NCI-H187 (cell line): Measurements from ENCODE around the gene LYAR.
"Not testable (repeated sequence)": the region's sequence is repeated elsewhere in the genome, so short reads cannot be mapped to it uniquely, and the experiment has no call there.

ENCODE experiments used
- DNase-seq, 2 experiments: peaks; one replicate each; lab custom pipeline; 2025; lab: John Stamatoyannopoulos, UW

Gene LYAR

GRCh38 chr4:4259484-4260100 lies 30.4 kb downstream of the LYAR start:
- DNase-seq = no peak

- not testable (repeated sequence) for DNase-seq
Observed at GRCh38 chr4:4257705-4258104, 32.2 kb downstream of the LYAR start.

DNA sequence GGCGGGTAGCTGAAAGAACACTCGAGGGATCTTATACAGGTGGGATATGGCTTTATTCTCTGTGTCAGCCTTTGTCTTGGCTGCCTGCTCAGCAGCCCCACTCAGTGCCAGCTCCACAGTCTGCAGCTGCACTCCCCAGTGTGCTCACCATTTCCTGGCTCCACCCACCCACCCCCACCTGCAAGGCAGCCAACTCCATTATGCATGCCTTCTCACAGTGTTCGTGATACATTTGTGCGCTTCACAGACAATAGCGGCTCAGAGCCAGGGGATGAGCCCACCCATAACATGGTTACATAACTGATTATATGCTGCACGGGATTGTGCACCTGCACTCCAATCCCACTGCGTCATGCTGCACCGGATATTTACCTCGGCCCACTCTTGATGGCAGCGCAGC lies 33.2 kb downstream of the LYAR start:
- no peak for DNase-seq

DNA sequence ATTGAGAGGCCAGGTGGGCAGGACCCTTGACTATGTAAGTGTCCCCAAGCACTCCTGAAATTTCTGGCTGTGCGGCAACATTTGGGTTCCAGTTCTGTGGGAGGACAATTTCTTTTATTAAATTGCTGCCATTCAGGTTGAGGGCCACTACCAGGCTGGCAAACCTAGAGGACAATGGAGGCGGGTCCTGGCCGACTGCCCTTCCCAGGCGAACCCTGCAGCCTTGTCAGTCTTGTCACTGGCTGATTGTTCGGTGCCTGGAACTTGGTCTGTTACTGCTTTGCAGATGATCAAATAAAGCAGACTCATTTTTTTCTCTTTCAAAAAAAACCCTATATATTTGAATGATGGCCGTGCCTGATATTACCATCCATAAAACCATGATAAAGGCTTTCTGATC lies 35.3 kb downstream of the LYAR start:
- DNase-seq = no peak

DNA sequence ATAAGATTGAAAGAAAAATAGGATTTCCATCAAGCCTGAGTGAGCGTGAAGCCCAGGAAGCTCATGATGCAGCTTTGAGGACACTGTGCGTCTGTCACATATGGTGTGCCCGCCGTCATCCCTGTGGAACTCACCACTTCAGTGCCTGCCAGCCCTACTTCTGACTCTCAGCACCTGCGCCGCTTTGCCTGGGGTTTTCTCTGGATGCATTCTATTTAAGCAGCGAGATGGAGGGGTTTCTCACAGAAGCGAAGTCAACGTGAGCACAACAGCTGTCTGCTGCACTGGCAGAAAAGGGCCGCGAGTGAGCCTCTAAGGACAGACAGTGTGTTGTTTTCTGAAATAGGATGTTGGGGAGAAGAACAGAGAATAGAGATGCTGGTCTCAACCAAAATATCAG lies 35.8 kb downstream of the LYAR start:
- DNase-seq = no peak

DNA sequence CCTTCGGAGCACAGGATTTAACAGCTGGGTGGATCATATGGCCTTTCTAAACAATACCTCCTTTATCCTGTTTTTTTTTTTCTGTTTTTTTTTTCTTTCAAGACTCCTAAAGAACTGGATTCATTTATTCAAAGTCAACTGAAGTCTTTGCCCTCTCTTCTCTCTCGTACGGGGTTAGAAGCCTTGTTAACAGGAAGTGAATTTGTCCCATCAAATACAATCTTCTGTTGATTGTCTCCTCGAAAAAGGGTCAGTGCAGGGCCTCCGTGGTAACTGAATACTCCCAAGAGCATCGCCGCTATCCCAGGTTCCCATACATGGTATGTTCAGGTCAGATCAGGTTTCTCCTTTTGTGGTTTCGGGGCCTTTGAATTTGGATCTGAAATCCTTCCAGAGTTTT lies 40.1 kb downstream of the LYAR start:
- no peak for DNase-seq

DNA sequence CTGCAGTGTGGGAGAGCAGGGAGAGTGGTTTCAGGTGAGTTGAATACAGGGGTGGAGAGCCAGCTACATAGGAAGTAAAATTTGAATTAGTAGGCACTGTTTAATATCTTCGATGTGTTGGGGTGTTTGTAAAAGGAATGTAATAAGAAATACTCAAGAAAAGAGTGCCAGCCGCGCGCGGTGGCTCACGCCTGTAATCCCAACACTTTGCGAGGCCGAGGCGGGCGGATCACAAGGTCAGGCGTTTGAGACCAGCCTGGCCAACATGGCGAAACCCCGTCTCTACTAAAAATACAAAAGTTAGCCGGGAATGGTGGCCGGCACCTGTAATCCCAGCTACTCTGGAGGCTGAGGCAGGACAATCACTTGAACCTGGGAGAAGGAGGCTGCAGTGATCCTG lies 40.6 kb downstream of the LYAR start:
- DNase-seq = not testable (repeated sequence)

GRCh38 chr4:4248885-4249203 lies 41.1 kb downstream of the LYAR start:
- DNase-seq = no peak

DNA sequence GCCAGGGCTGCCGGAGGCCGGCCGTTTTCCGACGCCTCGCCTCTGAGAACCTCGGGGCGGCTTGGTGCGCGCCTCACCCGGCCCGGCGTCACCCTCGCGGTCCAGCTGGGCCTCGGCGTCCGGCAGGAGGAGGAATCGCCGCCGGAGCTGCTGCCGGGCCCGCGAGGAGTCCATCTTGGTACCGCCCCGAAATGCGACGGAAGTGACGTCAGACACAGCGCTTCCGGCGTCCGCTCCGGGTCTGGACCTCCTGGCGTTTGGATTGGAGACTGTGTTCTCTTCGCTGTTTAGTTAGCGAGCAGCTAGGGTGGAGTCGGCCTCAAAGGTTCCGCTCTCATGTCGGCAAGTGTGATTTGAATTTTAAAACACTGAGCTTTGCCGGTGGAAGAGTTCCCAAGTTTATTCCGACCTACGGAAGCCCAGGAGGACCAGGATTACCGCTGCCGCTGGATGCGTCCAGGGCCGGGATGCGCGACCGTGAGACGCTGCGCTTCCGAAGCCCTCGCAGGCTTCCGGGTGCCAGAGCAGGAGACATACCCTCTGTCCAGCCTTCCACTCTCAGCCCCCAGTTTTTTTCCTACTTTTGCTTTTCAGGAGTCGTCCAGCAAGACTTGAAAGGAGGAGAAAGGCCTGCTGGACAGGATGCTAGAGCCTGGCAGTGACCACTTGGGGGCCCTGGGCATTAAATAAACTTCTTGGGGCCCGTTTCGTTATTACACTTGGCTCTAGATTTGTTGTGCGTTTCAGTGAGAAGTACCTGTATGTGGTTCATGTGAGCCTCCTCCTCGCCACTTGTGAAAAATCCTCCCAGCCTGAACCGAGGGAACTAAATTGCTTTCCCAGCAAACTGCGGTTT lies 41.7 kb downstream of the LYAR start, which contains the start of gene TMEM128:
TSS of gene TMEM128 (minus strand) at position 195 of the 856 bp plus-strand sequence. CDS start at position 174, 21 bp downstream.
- DNase-seq = peak; percentile 78 to 94

DNA sequence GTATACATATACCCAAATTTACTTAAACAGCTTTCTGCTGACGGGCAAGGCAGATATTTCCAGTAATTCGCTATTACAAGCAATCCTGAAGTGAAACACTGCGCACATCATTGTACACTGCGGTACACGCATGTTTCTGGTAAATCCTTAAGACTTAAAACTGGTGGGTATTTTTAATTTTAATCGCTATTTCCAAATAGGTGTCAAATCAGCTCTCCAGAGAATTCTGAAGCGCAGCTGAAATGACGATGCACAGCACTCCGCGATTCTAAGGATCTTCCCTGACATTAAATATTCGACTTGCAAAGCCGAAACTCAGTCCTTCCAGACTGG lies 42.3 kb downstream of the LYAR start:
- no peak for DNase-seq

DNA sequence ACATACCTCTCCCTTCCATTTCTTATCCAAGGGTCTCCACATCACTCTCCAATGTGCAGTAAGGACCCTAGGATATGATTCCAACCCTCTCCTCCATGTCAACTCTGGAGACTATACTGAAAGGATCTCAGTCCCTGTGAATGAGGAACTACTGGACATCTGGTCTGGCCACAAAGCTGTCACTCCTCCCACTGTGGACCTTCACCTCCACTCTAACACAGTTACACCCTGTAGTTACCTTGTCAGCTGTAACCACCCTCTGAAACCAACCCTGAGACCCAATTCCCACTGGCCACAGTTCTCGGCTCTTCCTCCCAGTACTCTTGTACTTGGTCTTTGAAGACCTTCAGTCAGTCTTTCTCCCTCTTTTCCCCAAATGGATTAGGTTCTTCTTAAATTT lies 44.8 kb downstream of the LYAR start:
- no peak for DNase-seq

GRCh38 chr4:4239551-4239950 lies 50.4 kb downstream of the LYAR start:
- DNase-seq = not testable (repeated sequence)

- no peak for DNase-seq
Observed at GRCh38 chr4:4233610-4234009, 56.3 kb downstream of the LYAR start.

- no peak for DNase-seq
Observed at GRCh38 chr4:4228356-4228668, 61.6 kb downstream of the LYAR start.

DNA sequence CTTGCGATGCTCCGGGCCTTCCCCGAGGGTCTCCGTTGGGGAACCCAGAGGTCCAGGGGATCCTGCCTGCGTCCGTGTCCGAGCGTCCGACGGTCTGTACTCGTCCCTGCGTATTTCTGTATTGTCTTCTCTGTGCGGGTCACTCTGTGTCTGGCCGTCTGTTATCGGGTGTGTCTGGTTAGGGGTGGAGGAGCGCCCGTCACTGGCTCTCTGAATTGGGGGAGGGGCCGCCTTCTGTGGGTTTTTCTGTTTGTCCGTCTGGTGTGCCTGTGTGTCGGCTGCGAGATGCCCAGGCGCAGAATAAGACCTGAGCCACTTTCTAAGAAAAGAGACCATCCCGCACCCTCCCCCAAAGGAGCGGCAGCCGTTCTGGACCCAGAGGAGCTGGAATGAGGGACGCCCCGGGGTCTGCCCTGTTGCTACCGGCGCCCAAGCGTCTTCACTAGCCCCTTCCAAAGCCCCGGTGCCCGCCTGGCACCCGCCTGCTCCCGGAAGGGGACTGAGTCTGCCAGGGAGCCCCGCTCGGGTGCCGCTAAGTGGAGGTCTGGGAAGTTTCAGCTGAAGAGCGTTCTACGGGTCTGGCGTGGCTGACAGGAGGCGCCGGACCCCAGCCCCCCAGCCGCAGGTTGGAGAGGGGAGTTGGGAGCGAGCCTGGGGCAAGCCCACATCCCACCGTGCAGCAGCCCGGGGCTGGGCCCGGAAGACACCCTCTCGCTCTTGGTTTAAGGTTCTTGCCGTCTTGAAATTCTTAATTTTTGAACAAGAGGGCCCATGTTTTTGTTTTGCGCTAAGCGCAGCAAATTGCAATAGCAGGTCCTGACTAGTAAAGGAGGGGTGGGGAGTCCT lies 62.2 kb downstream of the LYAR start:
- no peak for DNase-seq

GRCh38 chr4:4226606-4227438 lies 63.1 kb downstream of the LYAR start, which contains the start of gene OTOP1:
Gene OTOP1 (minus strand): TSS chr4:4226929. CDS start chr4:4226864, 65 bp downstream.
- DNase-seq = no peak

GRCh38 chr4:4225915-4226605 lies 63.9 kb downstream of the LYAR start:
- no peak for DNase-seq
